Transverse colon (tissue), 4 donors: ENCODE results near the gene RNF4.

Source experiments
- EP300 ChIP-seq: sonication (generic); formaldehyde crosslinking; IDR thresholded peaks from one replicate; pipeline ENCODE4 v1.6.1; 2017; ENCODE audit warnings: antibody characterized with exemption, low read depth
- POLR2A ChIP-seq: fragments of 450-650 bp; IDR thresholded peaks from one replicate; pipeline ENCODE4 v1.6.1; 2016; ENCODE audit warnings: antibody characterized with exemption, mild to moderate bottlenecking, moderate library complexity
- POLR2AphosphoS5 ChIP-seq, 3 donors: sonication (generic); formaldehyde crosslinking; IDR thresholded peaks; one replicate each; pipeline ENCODE4 v1.6.1; 2016; ENCODE audit warnings: antibody characterized with exemption in 3 of 3
- TF ChIP-seq, protein P1 (sequence below), 5 experiments: fragments of 200-600 bp in 3 of 5; fragments of 450-650 bp in 2 of 5; sonication (generic) in 3 of 5; IDR thresholded peaks; 1 replicate in 2 of 5; 2 replicates in 3 of 5; pipeline ENCODE4 v1.5.1; 2016 to 2017; ENCODE audit warnings: antibody characterized with exemption in 5 of 5, inconsistent platforms in 3 of 5, mild to moderate bottlenecking in 2 of 5, moderate library complexity in 1 of 5

DNA sequence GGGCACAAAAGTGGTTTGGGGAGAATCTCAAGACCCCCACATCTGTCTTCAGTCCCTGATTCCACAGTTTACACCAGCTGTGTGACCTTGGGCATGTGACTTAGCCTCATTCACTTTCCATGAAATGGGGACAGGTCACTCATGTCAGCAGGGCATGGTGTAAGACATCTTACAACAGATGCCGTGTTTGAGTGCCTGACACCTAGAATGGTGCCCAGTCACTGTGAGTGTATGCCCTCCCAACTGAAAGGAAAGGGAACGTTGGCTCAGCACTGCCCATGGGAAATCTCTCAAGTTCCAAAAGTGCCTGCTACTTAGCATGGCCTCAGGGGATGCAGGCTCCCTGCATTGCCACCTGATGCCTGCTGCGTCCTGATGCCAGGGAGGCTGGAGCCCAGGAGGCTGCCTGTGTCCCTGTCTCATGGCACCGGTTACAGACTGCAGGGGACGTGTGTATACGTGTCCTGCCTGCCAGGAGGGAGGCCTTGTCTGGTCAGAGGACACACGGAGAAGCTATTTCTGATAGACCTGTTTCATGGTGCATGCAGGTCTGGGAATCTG lies 32.2 kb downstream of the RNF4 start:
- TF ChIP-seq, protein P1, sequence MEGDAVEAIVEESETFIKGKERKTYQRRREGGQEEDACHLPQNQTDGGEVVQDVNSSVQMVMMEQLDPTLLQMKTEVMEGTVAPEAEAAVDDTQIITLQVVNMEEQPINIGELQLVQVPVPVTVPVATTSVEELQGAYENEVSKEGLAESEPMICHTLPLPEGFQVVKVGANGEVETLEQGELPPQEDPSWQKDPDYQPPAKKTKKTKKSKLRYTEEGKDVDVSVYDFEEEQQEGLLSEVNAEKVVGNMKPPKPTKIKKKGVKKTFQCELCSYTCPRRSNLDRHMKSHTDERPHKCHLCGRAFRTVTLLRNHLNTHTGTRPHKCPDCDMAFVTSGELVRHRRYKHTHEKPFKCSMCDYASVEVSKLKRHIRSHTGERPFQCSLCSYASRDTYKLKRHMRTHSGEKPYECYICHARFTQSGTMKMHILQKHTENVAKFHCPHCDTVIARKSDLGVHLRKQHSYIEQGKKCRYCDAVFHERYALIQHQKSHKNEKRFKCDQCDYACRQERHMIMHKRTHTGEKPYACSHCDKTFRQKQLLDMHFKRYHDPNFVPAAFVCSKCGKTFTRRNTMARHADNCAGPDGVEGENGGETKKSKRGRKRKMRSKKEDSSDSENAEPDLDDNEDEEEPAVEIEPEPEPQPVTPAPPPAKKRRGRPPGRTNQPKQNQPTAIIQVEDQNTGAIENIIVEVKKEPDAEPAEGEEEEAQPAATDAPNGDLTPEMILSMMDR (IDR thresholded peaks at IDR 0.05) = no peak
- TF ChIP-seq EP300 (no peak), POLR2A (no peak), POLR2AphosphoS5 (IDR thresholded peaks at IDR 0.05) (no peak)
